ENCODE measurements around the gene SRSF4.

DNA sequence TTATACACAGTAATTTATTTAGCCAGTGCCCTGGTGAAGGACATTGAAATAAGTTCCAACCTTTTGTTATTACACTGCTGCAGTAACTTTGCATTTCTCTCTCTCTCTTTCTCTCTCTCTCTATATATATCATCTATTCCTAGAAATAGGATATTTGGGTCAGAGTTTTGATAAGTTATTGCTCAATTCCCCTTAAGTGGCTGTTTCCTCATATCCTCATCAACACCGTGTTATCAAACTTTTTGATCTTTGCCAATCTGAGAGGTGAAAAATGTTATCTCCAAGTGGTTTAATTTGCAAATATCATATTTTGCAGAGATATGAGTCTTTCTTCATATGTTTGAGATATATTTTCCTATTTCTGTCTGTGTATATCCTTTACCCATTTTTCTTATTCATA, 1.6 kb upstream of the SRSF4 start:
- TF ChIP-seq, protein P1, sequence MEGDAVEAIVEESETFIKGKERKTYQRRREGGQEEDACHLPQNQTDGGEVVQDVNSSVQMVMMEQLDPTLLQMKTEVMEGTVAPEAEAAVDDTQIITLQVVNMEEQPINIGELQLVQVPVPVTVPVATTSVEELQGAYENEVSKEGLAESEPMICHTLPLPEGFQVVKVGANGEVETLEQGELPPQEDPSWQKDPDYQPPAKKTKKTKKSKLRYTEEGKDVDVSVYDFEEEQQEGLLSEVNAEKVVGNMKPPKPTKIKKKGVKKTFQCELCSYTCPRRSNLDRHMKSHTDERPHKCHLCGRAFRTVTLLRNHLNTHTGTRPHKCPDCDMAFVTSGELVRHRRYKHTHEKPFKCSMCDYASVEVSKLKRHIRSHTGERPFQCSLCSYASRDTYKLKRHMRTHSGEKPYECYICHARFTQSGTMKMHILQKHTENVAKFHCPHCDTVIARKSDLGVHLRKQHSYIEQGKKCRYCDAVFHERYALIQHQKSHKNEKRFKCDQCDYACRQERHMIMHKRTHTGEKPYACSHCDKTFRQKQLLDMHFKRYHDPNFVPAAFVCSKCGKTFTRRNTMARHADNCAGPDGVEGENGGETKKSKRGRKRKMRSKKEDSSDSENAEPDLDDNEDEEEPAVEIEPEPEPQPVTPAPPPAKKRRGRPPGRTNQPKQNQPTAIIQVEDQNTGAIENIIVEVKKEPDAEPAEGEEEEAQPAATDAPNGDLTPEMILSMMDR (IDR thresholded peaks at IDR 0.05; ENCODE audit: borderline replicate concordance, extremely low read depth, low read length, poor library complexity, severe bottlenecking) = no peak
- TF ChIP-seq EZH2 (IDR thresholded peaks at IDR 0.05; ENCODE audit: borderline replicate concordance, low read depth, low read length, severe bottlenecking) = no peak

Measured in DND-41 (cell line).